ENCODE measurements around the gene LAMA1.

Gene LAMA1

DNA sequence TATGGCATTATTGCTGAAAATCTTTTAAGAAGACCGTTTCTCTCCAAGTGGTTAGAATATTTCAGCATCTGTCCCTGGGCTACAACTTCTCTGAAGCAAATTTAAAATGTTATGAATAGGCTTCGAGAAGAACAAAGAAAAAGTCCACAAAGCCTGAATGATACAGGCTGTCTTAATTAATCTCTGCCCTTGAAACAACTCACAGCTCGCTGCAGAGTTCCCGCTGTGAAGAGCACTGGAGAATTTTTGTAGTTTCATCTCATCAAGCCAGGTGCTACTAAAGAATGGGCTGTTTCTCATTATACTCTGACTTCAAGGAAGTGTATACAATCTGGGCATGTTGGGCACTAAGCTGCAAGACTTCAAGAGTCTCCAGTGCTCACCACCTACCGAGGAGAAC, 67.6 kb downstream of the LAMA1 start:
- no peaks in the 10 kb centered on the region for H3K4me1 Mint-ChIP-seq (ENCODE audit: low read depth)
- H3K27ac Mint-ChIP-seq: no peak overlapping the region
- H3K9me3 Mint-ChIP-seq: no peaks in the 10 kb centered on the region
- no peaks in the 10 kb centered on the region for H3K27me3 Mint-ChIP-seq (ENCODE audit: low read depth)
- no peaks in the 10 kb centered on the region for H3K36me3 Mint-ChIP-seq (ENCODE audit: low read depth)
- no peak for DNase-seq (ENCODE audit: low spot score)
- no peak overlapping the region for H3K4me3 Mint-ChIP-seq

DNA sequence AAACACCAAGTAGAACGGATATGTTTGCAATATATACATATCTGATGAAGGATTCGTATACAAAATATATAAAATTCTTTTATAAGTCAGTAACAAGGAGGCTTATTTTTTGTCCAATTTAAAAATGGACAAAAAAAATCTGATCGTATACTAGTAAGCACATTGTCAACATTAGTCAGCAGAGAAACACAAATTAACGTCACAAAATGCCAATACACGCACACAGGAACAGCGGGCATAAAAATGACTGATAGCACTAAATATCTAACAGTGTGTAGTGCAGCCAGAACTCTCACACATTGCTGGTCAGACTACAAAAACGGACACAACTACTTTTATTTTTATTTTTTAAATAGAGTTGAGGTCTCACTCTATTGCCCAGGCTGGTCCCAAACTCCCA, 69.5 kb downstream of the LAMA1 start:
- H3K27ac Mint-ChIP-seq: no peak overlapping the region
- no peak overlapping the region for H3K4me3 Mint-ChIP-seq

DNA sequence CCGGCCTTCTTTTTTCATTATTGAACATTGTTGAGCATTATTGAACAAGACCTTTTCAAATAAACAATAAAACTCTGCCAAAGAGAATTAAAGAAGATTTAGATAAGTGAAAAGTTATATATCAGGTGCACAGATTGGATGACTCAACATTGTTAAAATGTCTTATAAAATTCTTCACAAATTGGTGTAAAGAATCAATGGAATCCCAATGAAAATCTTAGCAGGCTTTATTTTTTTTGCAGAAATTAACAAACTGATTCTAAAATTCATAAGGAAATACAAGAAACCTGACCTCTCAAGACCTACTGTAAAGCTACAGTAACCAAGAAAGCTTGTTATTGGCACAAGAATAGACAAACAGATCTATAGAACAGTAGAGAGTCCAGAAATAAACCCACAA, 70.3 kb downstream of the LAMA1 start:
- Mint-ChIP-seq H3K4me1 (ENCODE audit: low read depth) (no peaks in the 10 kb centered on the region), H3K9me3 (no peaks in the 10 kb centered on the region), H3K36me3 (ENCODE audit: low read depth) (no peaks in the 10 kb centered on the region), H3K27ac (no peak overlapping the region), H3K4me3 (no peak overlapping the region), H3K27me3 (ENCODE audit: low read depth) (no peaks in the 10 kb centered on the region)
- DNase-seq (ENCODE audit: low spot score): no peak

More for the DNA sequence above, 69.5 kb downstream of the LAMA1 start:
- no peaks in the 10 kb centered on the region for H3K4me1 Mint-ChIP-seq (ENCODE audit: low read depth)
- no peaks in the 10 kb centered on the region for H3K27me3 Mint-ChIP-seq (ENCODE audit: low read depth)
- no peaks in the 10 kb centered on the region for H3K9me3 Mint-ChIP-seq
- no peak for DNase-seq (ENCODE audit: low spot score)
- no peaks in the 10 kb centered on the region for H3K36me3 Mint-ChIP-seq (ENCODE audit: low read depth)

DNA sequence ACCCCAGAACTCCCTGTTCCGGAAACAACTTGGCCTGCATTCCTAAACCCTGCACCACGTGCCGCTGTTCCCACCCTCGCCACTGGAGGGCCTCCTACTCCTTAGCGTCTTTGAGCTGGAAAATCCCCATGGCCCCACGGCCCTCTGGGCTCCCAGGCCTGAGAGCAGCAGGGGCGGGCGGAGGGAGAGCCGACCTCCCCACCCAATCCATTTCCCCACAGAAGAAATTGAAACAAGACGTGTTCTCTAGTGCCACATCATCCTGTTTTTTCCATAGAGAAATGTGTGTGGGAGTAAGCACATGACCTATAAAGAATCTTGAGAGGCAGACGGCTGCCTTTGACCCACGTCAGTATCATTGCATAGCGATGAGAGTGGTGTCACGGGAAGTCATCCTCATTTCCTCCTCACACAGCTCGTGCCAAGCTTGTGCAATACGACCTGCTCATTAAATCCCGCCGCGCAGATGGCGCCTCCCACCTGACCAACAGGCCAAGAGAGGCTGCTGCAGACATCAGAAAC, 79.2 kb downstream of the LAMA1 start:
- H3K36me3 Mint-ChIP-seq (ENCODE audit: low read depth): no peaks in the 10 kb centered on the region
- no peak overlapping the region for H3K27ac Mint-ChIP-seq
- H3K27me3 Mint-ChIP-seq (ENCODE audit: low read depth): no peaks in the 10 kb centered on the region
- H3K9me3 Mint-ChIP-seq: no peaks in the 10 kb centered on the region
- DNase-seq (ENCODE audit: low spot score): no peak
- H3K4me3 Mint-ChIP-seq: no peak overlapping the region
- H3K4me1 Mint-ChIP-seq (ENCODE audit: low read depth): no peaks in the 10 kb centered on the region

DNA sequence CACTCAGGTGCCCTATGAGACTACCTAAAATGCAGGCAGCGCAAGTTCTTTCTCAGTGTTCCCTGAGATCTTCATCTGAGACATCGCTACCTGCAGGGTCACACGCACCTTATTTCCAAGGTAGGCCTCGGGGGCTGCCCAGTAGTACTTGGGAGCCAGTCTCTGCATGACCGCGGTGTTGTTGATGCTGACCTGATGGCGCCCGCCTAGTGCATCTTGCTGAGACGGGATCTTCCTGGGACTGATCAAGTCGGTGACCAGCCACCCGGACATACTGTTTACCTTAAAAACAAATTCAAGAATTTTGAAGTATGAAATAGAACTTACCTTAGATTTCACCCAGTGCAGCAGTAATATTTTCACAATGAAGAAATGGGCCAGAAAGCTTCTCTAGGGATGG, 80.1 kb downstream of the LAMA1 start:
- no peaks in the 10 kb centered on the region for H3K27me3 Mint-ChIP-seq (ENCODE audit: low read depth)
- H3K9me3 Mint-ChIP-seq: no peaks in the 10 kb centered on the region
- H3K36me3 Mint-ChIP-seq (ENCODE audit: low read depth): no peaks in the 10 kb centered on the region
- H3K27ac Mint-ChIP-seq: no peak overlapping the region
- no peaks in the 10 kb centered on the region for H3K4me1 Mint-ChIP-seq (ENCODE audit: low read depth)
- H3K4me3 Mint-ChIP-seq: no peak overlapping the region
- no peak for DNase-seq (ENCODE audit: low spot score)

DNA sequence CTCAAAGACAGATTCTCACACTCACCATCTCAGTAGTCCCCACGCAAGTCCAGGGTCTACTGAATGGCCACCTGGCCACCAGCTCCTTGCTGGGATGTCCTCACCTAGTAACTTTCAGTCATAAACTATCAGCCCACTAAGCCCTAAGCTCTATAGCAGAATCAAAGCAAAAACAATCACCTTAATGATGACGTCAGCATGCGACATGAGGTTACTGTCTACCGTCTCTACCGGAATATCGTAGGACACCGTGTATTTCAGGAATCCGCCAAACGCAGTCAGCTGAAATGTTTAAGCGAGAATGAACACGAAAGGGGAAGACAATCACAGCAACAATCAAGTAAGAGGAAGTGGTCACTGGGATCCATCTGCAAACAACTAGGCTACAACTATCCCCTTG, 81.8 kb downstream of the LAMA1 start:
- Mint-ChIP-seq H3K4me3 (no peak overlapping the region), H3K4me1 (ENCODE audit: low read depth) (no peaks in the 10 kb centered on the region), H3K27ac (no peak overlapping the region), H3K36me3 (ENCODE audit: low read depth) (no peaks in the 10 kb centered on the region), H3K9me3 (no peaks in the 10 kb centered on the region), H3K27me3 (ENCODE audit: low read depth) (no peaks in the 10 kb centered on the region)
- DNase-seq (ENCODE audit: low spot score): no peak

DNA sequence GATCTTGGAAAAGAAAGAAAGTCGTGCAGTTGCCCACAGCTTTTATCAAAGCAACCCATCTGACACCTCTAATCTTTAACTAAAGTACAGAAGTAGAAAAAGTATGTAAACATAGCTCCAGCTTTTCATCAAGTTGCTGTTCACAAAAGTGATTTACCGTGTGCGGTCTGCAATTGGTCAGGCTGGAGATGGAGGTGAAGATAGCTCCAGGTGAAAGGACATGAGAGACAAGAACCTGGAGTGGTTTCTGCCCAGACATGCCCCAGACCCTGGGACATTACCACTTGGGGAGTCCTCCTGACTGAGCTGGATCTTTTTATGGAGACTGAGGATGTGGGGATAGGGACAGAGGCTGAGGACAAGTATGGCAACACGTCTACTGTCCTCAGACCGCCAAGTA, 82.7 kb downstream of the LAMA1 start:
- H3K27ac Mint-ChIP-seq: no peak overlapping the region
- H3K9me3 Mint-ChIP-seq: no peaks in the 10 kb centered on the region
- no peaks in the 10 kb centered on the region for H3K27me3 Mint-ChIP-seq (ENCODE audit: low read depth)
- H3K4me1 Mint-ChIP-seq (ENCODE audit: low read depth): no peaks in the 10 kb centered on the region
- no peak overlapping the region for H3K4me3 Mint-ChIP-seq
- H3K36me3 Mint-ChIP-seq (ENCODE audit: low read depth): no peaks in the 10 kb centered on the region
- no peak for DNase-seq (ENCODE audit: low spot score)

DNA sequence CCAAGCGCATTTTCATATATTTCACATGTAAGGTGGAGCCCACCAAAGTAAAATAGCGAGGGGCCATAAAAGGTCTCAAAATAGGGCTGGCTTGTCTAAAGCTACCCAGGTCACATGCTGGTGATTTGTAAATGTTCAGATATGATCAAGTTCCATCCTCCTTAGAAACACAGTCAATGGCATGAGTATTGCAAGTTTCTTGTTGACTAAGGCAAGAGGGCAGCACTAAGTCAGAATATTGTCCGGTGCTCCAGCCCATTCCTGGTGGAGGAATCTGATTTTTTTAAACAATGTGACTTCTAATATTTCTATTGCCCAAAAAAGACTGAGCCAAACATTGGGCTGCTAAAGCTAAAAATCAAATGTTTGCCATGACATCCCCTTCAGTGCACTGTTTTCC, 85.1 kb downstream of the LAMA1 start:
- no peaks in the 10 kb centered on the region for H3K9me3 Mint-ChIP-seq
- H3K4me3 Mint-ChIP-seq: no peak overlapping the region
- H3K36me3 Mint-ChIP-seq (ENCODE audit: low read depth): no peaks in the 10 kb centered on the region
- no peak for DNase-seq (ENCODE audit: low spot score)
- H3K27me3 Mint-ChIP-seq (ENCODE audit: low read depth): no peaks in the 10 kb centered on the region
- H3K4me1 Mint-ChIP-seq (ENCODE audit: low read depth): no peaks in the 10 kb centered on the region
- no peak overlapping the region for H3K27ac Mint-ChIP-seq

DNA sequence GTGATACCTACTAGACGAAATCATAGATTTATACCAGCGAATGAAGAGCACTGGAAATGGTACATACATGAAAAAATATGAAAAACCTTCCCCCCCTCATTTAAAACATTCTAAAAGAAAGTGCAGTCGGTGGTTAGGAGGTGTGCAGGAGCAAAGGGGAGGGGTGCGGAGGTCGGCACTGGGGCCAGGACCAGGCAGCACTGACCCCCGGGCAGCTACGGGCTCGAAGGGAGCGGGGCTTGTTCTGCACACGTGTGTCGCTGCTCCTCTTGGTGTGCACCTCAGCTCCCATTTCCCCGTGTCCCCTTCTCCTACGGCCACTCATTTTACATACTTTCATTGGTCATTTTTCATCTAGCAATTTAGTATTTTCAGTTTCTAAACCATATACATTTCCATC, 89.0 kb downstream of the LAMA1 start:
- Mint-ChIP-seq H3K27ac (no peak overlapping the region), H3K9me3 (peaks cover 5% of the 10 kb centered on the region), H3K36me3 (ENCODE audit: low read depth) (no peaks in the 10 kb centered on the region), H3K4me1 (ENCODE audit: low read depth) (no peaks in the 10 kb centered on the region), H3K27me3 (ENCODE audit: low read depth) (no peaks in the 10 kb centered on the region), H3K4me3 (no peak overlapping the region)
- no peak for DNase-seq (ENCODE audit: low spot score)

DNA sequence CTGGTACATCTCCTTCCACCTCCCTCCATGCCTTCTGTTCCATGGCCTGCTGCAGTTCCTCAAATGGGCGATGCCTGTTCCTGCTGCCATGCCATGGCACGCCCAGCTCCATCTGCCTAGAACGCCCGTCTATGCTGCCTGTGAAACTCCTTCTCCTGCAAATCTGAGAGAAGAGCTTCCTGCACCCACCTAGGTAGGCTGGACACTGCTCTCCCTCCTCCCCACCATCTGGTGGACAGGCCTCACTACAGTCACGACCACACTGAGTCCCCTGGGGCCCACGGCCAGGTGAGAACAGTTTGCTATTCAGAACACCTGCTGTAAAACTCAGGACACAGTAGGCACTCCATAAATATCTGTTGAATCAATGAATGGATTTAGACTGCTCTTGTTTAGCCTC, 92.4 kb downstream of the LAMA1 start:
- H3K27me3 Mint-ChIP-seq (ENCODE audit: low read depth): no peaks in the 10 kb centered on the region
- H3K4me1 Mint-ChIP-seq (ENCODE audit: low read depth): no peaks in the 10 kb centered on the region
- H3K9me3 Mint-ChIP-seq: peaks cover 5% of the 10 kb centered on the region

DNA sequence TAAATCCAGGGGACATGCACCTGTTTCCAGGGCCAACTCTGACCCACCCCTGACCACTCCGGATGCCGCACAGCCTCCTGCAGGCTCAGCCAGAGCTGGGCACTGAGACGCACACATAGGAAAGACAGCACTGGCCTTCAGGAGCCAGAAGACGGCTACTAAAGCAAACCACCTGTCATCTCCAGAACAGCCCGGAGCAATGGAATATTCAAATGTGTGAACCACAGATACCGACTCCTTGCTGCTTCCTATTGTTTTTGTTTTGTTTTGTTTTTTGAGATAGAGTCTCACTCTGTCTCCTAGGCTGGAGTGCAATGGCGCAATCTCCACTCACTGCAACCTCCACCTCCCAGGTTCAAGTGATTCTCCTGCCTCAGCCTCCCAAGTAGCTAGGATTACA, 94.0 kb downstream of the LAMA1 start:
- H3K27ac Mint-ChIP-seq: no peak overlapping the region
- no peak for DNase-seq (ENCODE audit: low spot score)
- H3K9me3 Mint-ChIP-seq: peaks cover 13% of the 10 kb centered on the region
- no peaks in the 10 kb centered on the region for H3K4me1 Mint-ChIP-seq (ENCODE audit: low read depth)
- no peak overlapping the region for H3K4me3 Mint-ChIP-seq
- no peaks in the 10 kb centered on the region for H3K27me3 Mint-ChIP-seq (ENCODE audit: low read depth)
- H3K36me3 Mint-ChIP-seq (ENCODE audit: low read depth): no peaks in the 10 kb centered on the region

More for the DNA sequence above, 92.4 kb downstream of the LAMA1 start:
- no peaks in the 10 kb centered on the region for H3K36me3 Mint-ChIP-seq (ENCODE audit: low read depth)
- no peak for DNase-seq (ENCODE audit: low spot score)
- no peak overlapping the region for H3K27ac Mint-ChIP-seq
- no peak overlapping the region for H3K4me3 Mint-ChIP-seq

DNA sequence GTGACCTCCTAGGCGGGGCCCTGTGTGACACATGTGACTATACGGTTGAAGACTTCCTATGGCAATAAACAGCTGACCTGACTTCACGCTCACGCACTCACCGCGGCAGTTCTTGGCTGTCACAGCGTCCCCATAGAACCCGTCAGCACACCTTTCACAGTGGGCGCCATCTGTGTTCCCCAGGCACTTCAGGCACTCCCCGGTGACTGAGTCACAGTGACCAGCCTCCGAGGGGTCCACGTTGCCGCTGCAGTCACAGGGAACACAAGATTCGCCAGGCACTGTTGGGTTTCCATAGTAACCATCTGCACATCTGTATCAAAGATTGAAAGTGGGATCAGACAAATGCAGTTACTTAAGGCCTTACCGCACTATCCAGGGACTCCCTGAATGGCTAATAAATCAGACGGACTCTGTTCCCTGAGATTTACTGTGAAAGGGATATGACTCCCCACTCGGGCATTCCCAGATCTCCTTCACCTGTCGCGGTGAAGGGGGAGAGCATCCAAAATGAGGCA, 94.5 kb downstream of the LAMA1 start:
- Mint-ChIP-seq H3K4me1 (ENCODE audit: low read depth) (no peaks in the 10 kb centered on the region), H3K36me3 (ENCODE audit: low read depth) (no peaks in the 10 kb centered on the region), H3K27ac (no peak overlapping the region), H3K9me3 (peaks cover 13% of the 10 kb centered on the region), H3K27me3 (ENCODE audit: low read depth) (no peaks in the 10 kb centered on the region), H3K4me3 (no peak overlapping the region)
- DNase-seq (ENCODE audit: low spot score): no peak

DNA sequence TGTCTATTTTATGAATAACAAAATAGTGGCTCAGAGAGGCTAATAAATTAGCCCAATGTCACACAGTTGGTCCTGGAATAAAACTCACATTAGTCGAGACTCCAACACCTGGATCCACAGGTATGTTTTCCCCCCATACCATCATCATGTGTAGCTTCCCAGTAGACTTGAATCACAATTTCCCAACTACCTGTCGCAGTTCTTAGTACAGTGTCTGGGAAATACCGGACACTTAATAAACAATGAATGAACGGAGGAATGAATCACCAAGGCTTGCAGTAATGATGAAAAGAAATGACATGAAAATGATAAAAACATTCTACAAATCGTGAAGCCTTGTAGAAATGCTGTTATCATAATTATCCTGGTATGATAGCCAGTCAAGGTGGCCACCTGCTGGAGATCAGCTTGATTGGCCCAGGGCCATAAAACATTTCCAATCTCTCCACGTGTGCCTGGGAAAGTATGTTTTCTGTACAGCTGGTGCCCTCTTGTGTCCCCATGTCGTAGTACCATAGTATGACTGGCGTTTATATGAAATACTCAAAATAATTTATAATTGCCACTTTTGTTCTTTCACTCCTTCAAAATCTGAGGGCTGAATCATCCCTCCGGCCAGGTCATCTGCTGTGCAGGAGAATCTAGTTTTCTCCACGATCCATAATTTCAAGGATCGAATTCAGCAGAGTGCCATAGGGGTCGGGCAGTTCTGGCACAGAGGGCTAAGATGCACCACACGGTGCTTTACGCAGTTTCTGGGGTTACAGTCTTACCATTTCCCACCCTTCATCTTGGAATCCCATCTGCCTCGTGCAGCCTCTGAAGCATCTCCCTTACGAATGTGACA, 95.4 kb downstream of the LAMA1 start:
- no peaks in the 10 kb centered on the region for H3K4me1 Mint-ChIP-seq (ENCODE audit: low read depth)
- no peak overlapping the region for H3K4me3 Mint-ChIP-seq
- H3K27ac Mint-ChIP-seq: no peak overlapping the region
- H3K36me3 Mint-ChIP-seq (ENCODE audit: low read depth): no peaks in the 10 kb centered on the region
- no peak for DNase-seq (ENCODE audit: low spot score)
- H3K27me3 Mint-ChIP-seq (ENCODE audit: low read depth): no peaks in the 10 kb centered on the region
- H3K9me3 Mint-ChIP-seq: peaks cover 13% of the 10 kb centered on the region

DNA sequence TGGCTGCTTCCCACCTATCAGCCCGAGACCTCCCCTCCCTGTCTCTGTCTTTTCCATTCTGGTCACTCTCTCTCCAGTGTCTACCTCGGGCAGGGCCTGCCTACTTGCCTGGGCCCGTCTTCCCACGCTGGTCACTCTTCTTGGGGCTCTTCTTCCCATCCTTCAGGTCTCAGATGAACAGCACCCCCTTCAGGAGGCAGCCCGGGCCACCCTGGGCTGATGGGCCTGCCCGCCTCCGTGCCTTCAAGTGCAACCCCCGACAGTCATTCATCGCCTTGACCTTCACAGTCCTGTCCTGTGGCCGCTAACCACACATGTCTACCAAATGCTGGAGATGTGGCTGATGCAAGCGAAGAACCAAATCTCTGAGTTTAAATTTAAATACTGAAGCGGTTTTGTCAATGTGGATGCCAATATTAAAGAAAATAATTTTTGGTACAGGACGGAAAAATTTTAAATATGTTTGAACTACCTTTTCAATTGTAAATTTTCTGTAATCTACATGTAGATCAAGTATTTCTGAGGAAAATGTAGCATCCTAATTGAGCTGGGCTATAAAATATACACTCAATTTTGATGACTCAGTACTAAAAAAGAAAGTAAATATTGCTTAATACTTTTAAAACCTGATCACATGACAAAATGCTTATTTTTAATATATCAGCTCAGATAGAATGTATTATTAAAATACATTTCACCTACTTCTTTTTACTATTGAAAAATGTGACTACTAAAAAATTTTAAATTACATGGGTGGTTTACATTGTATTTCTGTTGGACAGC, 96.4 kb downstream of the LAMA1 start:
- Mint-ChIP-seq H3K4me1 (ENCODE audit: low read depth) (no peaks in the 10 kb centered on the region), H3K9me3 (peaks cover 13% of the 10 kb centered on the region), H3K4me3 (no peak overlapping the region), H3K27ac (no peak overlapping the region), H3K36me3 (ENCODE audit: low read depth) (no peaks in the 10 kb centered on the region), H3K27me3 (ENCODE audit: low read depth) (no peaks in the 10 kb centered on the region)
- DNase-seq (ENCODE audit: low spot score): no peak

Measured in T-helper 2 cell treated with Interferon-gamma antibody and Interleukin-4, amounts not matched to agents 5 μg/mL and 100 μg/mL, for 36 hours (primary cell).